Measurements from ENCODE around the gene SPTLC2.

The SPTLC2 gene

DNA sequence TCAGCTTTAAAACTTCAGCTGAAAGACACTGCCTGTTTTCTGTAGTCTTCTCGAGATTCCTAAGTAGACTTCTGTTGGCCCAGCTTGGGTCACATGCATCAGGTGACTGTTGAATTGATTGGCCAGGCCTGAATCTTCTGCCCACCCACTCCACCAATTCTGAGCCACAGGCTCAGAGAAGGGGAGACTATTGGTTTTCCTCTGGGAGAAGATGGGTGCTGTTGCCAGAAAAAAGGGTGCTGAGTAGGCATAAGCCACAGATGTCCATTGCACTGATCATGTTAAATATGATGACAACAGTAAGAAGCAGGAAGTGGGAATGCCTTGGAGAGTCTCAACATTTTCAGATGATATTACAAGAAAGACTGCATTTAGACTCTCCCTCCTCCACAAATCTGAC, 6.8 kb upstream of the SPTLC2 start:
- in situ Hi-C loops (cut with HindIII; ENCODE audit: low sequenced_read_pairs) = no loop called here

- in situ Hi-C loops (cut with HindIII; ENCODE audit: low sequenced_read_pairs) = no loop called here
Observed at GRCh38 chr14:77622366-77622961, 6.0 kb upstream of the SPTLC2 start.

DNA sequence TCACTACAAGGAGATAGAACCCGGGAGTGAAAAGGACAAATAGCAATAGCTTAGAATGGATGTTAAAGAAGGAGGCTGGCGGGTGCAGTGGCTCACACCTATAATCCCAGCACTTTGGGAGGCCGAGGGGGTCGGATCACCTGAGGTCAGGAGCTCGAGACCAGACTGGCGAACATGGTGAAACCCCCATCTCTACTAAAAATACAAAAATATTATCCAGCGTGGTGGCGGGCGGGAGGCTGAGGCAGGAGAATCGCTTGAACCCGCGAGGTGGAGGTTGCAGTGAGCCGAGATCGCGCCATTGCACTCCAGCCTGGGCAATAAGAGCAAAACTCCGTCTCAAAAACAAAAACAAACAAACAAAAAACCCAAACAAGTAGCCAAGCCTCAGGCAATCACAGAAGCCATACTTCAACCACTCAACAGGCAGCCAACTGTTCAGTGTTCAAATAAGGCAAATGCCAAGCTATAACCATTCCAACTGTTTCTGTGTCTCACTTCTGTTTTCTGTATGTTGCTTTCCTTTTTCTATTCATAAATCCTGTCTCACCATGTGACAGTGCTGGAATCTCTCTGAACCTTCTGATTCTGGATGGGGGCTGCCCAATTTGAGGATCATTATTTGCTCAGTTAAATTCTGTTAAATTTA, 3.9 kb upstream of the SPTLC2 start:
- in situ Hi-C loops (cut with HindIII; ENCODE audit: low sequenced_read_pairs) = no loop called here

DNA sequence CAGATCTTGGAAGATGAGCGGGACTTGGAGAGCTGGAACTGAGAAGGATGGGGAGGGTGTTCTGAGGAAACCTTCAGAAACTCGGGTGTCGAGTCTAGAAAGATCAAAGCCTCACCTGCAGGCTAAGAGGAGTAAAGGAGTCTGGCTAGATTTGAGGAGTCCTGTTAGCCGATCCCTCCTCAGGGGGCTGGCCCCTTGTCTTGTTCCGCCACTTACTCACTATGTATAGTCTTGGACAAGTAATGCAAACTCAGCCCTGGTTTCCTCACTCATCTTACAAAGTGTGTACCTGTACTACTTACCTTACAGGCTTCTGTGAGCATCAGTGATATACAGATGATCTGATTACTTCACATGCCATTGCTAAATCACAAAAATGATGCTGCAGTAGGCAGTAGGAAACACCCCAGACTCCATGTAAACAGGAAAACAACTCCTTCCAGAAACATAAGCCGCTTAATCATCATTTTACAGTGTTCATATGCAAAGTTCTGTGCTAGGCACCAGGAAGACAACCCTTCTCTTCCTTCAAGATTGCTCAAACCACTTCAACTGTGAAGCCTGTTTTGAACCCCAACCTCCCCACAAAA, 2.0 kb upstream of the SPTLC2 start:
- in situ Hi-C loops (cut with HindIII; ENCODE audit: low sequenced_read_pairs) = loop anchor here (5.0 kb wide), 1 partner anchor 76 kb away; no protein-coding TSS in a partner anchor

DNA sequence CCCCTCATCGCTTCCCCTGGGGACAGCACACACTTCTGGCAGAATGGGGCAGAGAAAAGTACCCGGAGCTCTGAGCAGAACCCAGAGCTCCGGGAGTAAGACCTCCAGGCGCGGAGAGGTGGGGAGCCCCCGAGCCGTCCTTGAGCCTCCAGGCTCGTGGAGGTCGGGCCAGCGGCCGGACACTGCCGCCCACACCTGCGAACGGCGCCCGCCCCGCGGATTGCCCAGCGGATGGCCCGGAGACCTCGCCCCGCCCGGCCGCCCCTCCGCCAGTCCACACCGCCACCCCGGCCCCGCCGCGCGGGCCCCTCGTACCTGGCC, 344 bp downstream of the SPTLC2 start:
- in situ Hi-C loops (cut with HindIII; ENCODE audit: low sequenced_read_pairs) = loop anchor here (5.0 kb wide), 1 partner anchor 74 kb away; no protein-coding TSS in a partner anchor

- in situ Hi-C loops (cut with HindIII; ENCODE audit: low sequenced_read_pairs) = loop anchor here (5.0 kb wide), 1 partner anchor 73 kb away; no protein-coding TSS in a partner anchor
Observed at GRCh38 chr14:77615361-77616132, 890 bp downstream of the SPTLC2 start.

GRCh38 chr14:77613201-77613600, 3.2 kb downstream of the SPTLC2 start:
- in situ Hi-C loops (cut with HindIII; ENCODE audit: low sequenced_read_pairs) = no loop called here

DNA sequence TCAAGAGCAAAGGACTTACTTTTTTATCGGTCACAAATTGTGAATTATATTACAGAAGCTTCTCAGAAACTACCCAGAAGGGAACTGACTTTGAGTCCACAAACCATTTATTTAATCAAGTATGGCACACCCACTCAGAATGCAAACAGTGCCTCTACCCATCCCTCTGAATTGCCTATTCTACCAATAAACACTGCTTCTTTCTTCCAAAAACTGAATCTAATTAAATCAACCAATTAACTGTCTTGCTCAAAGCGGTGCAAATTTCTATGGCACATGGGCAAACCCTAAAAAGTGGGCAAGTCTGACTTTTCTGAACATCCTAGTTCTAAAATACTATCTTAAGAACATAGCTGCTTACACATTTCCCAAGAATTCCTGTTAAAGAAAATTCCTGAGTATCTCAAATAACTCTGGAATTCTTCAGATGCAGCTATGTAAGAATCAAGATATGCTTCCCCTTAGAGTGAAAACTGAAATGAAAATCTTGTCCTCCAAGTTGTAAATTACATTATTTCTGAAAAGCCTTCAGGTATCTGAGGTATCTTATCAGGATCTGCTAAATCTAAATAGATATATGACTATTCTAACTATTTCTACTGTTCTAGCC, 4.3 kb downstream of the SPTLC2 start:
- in situ Hi-C loops (cut with HindIII; ENCODE audit: low sequenced_read_pairs) = no loop called here

DNA sequence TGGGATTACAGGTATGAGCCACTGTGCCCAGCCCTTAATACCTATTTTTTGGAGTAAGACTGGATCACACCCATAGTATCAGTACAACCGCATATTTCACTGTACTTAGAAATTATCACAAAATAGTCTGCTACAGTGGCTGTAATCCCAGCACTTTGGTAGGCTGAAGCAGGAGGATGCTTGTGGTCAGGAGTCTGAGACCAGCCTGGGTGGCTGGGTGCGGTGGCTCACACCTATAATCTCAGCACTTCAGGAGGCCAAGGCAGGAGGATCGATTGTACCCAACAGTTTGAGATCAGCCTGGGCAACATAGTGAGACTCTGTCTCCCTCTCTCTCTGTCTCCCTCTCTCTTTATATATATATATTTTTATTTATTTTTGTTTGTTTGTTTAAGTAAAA, 5.9 kb downstream of the SPTLC2 start:
- in situ Hi-C loops (cut with HindIII; ENCODE audit: low sequenced_read_pairs) = no loop called here

DNA sequence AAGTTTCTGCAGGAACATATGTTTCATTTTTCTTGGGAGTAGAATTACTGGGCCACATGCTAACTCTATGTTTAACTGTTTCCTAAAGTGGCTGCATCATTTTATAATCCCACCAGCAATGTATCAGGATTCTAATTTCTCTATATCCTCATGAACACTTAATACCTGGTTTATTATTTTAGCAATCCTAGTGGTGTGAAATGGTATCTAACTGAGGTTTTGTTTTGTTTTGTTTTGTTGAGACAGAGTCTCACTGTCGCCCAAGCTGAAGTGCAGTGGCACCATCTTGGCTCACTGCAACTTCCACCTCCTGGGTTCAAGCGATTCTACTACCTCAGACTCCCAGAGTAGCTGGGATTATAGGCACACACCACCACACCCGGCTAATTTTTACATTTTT, 6.5 kb downstream of the SPTLC2 start:
- in situ Hi-C loops (cut with HindIII; ENCODE audit: low sequenced_read_pairs) = no loop called here

DNA sequence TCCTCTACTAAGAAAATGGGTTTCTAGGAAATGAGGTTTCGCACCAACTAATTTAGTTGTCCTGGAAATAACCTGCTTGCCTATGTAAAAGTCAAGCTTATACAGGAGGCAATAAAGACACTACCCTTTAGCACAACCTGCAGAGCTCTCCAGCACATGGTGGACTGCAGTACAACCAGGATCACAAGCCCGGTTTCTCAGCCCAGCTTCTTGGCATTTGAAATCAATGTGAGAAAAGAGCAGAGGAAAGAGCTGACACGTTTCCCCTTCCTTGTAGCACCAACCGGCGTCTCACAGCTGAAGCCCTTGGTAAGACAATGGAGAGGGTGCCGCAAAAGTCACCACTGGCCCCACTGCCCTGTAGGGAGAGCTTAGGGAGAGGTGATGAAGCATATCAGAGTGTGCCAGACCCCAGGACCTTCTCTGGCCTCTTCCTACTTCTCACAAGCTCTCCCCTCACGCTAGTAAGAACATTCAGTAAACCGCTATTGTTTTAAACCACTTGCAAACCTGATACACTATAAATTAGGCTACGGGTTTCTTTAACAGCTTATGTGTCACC, 8.6 kb downstream of the SPTLC2 start:
- in situ Hi-C loops (cut with HindIII; ENCODE audit: low sequenced_read_pairs) = no loop called here

GRCh38 chr14:77605392-77605972, 11.0 kb downstream of the SPTLC2 start:
- in situ Hi-C loops (cut with HindIII; ENCODE audit: low sequenced_read_pairs) = no loop called here

GRCh38 chr14:77603654-77604255, 12.7 kb downstream of the SPTLC2 start:
- in situ Hi-C loops (cut with HindIII; ENCODE audit: low sequenced_read_pairs) = no loop called here

DNA sequence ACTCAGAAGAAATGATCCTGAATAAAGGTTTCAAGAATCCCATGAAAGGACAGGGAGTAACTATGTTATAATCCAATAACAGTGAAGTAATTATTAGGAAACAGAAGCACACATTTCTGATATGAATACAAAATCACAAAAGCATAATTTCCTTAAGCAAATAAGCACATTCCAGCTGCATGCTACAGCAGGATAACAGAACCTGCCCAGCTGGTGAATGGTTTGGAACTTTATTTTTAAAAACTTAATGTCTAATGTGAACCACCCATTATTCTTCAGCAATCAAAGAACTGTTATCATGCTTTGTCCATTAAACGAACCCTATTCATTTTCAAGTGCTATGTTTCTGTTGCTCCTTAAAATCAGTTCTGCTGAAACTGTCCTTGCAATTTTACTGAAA, 13.4 kb downstream of the SPTLC2 start:
- in situ Hi-C loops (cut with HindIII; ENCODE audit: low sequenced_read_pairs) = no loop called here

DNA sequence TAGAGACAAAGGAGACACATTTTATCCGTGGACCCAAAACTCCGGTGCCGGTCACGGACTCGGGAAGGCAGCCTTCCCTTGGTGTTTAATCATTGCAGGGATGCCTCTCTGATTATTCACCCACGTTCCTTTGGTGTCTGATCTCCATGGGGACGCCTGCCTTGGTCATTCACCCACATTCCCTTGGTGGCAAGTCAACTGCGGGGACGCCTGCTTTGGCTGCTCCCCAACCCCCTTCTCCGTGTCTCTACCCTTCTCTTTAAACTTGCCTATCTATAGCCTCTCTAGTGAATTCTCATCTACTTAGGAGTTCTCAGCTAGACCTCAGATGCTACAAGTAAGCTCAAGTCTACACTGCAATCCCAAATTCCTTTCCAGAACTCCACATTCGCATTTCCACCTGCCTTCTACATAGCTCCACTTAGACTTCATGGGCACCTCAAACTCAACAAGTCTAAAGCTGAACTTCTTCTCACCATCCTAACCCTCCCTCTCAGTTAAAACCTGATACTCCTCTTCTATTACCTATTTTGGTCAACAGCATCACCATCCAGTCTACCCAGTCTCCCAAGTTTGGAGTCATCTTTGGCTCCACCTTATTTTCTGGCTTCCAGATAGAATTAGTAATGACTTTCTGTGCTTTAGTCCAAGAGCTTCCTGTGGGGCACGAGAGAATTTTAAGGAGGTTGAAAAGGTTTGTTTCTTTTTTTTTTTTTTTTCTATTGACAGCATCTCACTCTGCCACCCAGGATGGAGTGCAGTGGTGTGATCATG, 14.4 kb downstream of the SPTLC2 start:
- in situ Hi-C loops (cut with HindIII; ENCODE audit: low sequenced_read_pairs) = no loop called here

DNA sequence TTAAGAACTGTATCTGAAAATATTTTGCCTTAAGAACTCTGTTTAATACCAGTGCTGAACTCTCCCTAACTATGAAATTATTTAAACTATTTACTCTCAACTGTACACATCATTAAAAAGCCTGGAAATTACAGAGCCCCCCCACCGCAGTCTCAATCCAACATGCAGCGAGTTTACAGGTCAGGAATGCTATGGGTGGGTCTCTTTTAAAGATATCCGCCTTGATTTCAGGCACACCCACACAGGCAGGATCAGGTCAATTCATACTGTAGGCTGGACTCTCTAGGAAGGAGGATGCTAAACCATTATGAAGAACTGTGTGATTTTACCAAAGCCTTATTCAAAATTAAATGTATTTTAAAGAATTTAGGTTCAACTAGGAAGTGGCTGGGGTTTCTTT, 16.5 kb downstream of the SPTLC2 start:
- in situ Hi-C loops (cut with HindIII; ENCODE audit: low sequenced_read_pairs) = no loop called here

DNA sequence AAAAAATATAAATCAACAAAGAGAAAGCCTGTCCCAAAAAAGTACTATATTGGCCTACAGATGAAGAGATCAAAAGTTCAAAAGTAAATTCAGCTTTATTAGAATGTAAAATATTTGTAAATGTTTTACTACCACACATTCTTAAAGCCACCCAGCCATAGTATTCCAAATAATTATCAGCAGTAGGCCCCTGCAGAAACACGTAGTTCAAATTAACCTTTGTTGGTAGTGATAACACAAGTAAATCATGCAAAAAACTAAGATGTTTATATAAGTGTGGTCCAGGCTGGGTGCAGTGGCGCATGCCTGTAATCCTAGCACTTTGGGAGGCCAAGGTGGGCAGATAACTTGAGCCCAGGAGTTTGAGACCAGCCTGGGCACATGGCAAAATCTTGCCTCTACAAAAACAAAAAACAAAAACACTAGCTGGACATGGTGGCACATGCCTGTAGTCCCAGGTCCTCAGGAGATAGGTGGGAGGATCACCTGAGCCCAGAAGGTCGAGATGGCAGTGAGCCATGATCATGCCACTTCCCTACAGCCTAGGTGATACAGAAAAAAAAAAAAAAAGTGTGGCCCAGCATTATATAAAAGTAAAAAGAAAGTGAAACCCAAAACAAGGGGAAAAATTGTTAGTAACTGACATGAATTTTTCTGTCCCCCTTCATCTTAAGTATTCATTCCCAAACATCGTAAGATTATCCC, 17.9 kb downstream of the SPTLC2 start:
- in situ Hi-C loops (cut with HindIII; ENCODE audit: low sequenced_read_pairs) = no loop called here

GRCh38 chr14:77593501-77593961, 22.9 kb downstream of the SPTLC2 start:
- in situ Hi-C loops (cut with HindIII; ENCODE audit: low sequenced_read_pairs) = no loop called here
